Prostate gland (tissue), 2 donors: Measurements from ENCODE around the gene USP11.

Experiments used
- CTCF ChIP-seq, 4 experiments: fragments of 200-600 bp in 2 of 4; fragments of 450-650 bp in 2 of 4; sonication (generic) in 2 of 4; IDR thresholded peaks; 1 replicate in 3 of 4; 2 replicates in 1 of 4; pipeline ENCODE4 v1.5.1; 2016 to 2019; ENCODE audit warnings: antibody characterized with exemption in 4 of 4, mild to moderate bottlenecking in 2 of 4, moderate library complexity in 2 of 4
- POLR2A ChIP-seq: fragments of 450-650 bp; IDR thresholded peaks from one replicate; pipeline ENCODE4 v1.6.1; 2016; ENCODE audit warnings: antibody characterized with exemption, mild to moderate bottlenecking

- TF ChIP-seq CTCF (IDR thresholded peaks at IDR 0.05), result no peak
- no peak for TF ChIP-seq POLR2A
Measured at GRCh38 chrX:47191806-47192401, 40.9 kb upstream of the USP11 start.
